Upper lobe of left lung (tissue), 6 donors: ENCODE data around the gene EPC1. TPM values are rescaled to one million over a fixed set of nuclear protein-coding genes. Genes with fewer than 3 reads are reported as not detected.
A peak's percentile ranks its signal among the peaks of the same experiment; 100 is the strongest.

Experiments used
- ATAC-seq, 2 donors: fragments of 200-7000 bp; cut with Tn5 transposase; one replicate each; pipeline ENCODE4 v1.9.1; 2022; ENCODE audit warnings: mild to moderate bottlenecking in 2 of 2, moderate library complexity in 2 of 2; ENCODE audit not compliant: low FRiP score in 2 of 2
- DNase-seq, 2 donors: peaks; one replicate each; pipeline ENCODE4 v3.0.0-alpha.2; 2019 to 2020
- H3K27ac ChIP-seq, 4 donors: fragments of 200-600 bp; sonication (generic); one replicate each; pipeline ENCODE4 v1.5.1; 2016 to 2019
- H3K27me3 ChIP-seq, 4 donors: fragments of 200-600 bp; sonication (generic); one replicate each; pipeline ENCODE4 v1.5.1; 2017 to 2019
- H3K36me3 ChIP-seq, 4 donors: fragments of 200-600 bp; sonication (generic); one replicate each; pipeline ENCODE4 v1.5.1; 2016 to 2019
- H3K4me1 ChIP-seq, 4 donors: fragments of 200-600 bp; sonication (generic); one replicate each; pipeline ENCODE4 v1.5.1; 2018 to 2019
- H3K4me3 ChIP-seq, 4 donors: fragments of 200-600 bp; sonication (generic); one replicate each; pipeline ENCODE4 v1.5.1; 2017 to 2019; ENCODE audit warnings: mild to moderate bottlenecking in 2 of 4, moderate library complexity in 1 of 4
- H3K9me3 ChIP-seq, 4 donors: fragments of 200-600 bp; sonication (generic); one replicate each; pipeline ENCODE4 v1.5.1; 2018 to 2019
- CTCF ChIP-seq, 6 experiments: fragments of 450-650 bp in 4 of 6; fragments of 200-600 bp in 2 of 6; sonication (generic) in 2 of 6; IDR thresholded peaks; one replicate each; pipeline ENCODE4 v1.5.1; 2016 to 2019; ENCODE audit warnings: antibody characterized with exemption in 6 of 6
- EP300 ChIP-seq, 4 donors: sonication (generic); formaldehyde crosslinking; IDR thresholded peaks; one replicate each; pipeline ENCODE4 v1.5.1; 2017; ENCODE audit warnings: antibody characterized with exemption in 4 of 4, control low read depth in 2 of 4
- POLR2A ChIP-seq, 4 donors: fragments of 450-650 bp; IDR thresholded peaks; one replicate each; pipeline ENCODE4 v1.5.1; 2016 to 2017; ENCODE audit warnings: antibody characterized with exemption in 4 of 4, mild to moderate bottlenecking in 2 of 4
- POLR2AphosphoS5 ChIP-seq, 2 donors: sonication (generic); formaldehyde crosslinking; IDR thresholded peaks; one replicate each; pipeline ENCODE4 v1.5.1; 2017; ENCODE audit warnings: antibody characterized with exemption in 2 of 2
- WGBS, 2 donors: methylation state at CpG; one replicate each; pipeline ENCODE4 v1.1.5; 2017 to 2018; 5-methylcytosine and 5-hydroxymethylcytosine counted together
- total RNA-seq, 6 donors: library from RNA; depleted of rRNA in 4 of 6; stranded (reverse); fragments of >200 nt in 4 of 6; gene quantifications; one replicate each; pipeline versions ENCODE4 v1.1.0 to v1.2.1, GENCODE V29; 2016 to 2021
- donor health status: DM: no; HTN: no; CAD: no; lungs with moderate emphysema.
- donor health status: DM: no; HTN: yes; CAD: no; lungs with severe emphysema.

The EPC1 gene
- total RNA-seq, 6 donors from 2014 or later = 26.2 to 82.8 (median 36.7) TPM

- Histone ChIP-seq H3K4me1 (peaks cover 0 to 11% (median 7%) of the 10 kb centered on the region in 4 donors), H3K27ac (no peak overlapping the region), H3K27me3 (no peaks in the 10 kb centered on the region), H3K4me3 (no peak overlapping the region), H3K36me3 (no peaks in the 10 kb centered on the region), H3K9me3 (no peaks in the 10 kb centered on the region)
- TF ChIP-seq EP300 (IDR thresholded peaks at IDR 0.05) = no peak
- TF ChIP-seq CTCF (IDR thresholded peaks at IDR 0.05) = no peak
- TF ChIP-seq POLR2AphosphoS5 (IDR thresholded peaks at IDR 0.05) = no peak
- TF ChIP-seq POLR2A (IDR thresholded peaks at IDR 0.05) = no peak
- ATAC-seq (no peak), DNase-seq (no peak)
- 62 to 64% methylated on average over 6 of the region's 6 CpGs for WGBS, 2 donors
Observed at GRCh38 chr10:32388258-32389027, 41.5 kb upstream of the EPC1 start.

GRCh38 chr10:32386623-32387260 is 39.8 kb upstream of the EPC1 start:
- 69 to 72% methylated on average over 7 of the region's 7 CpGs for WGBS, 2 donors
- Histone ChIP-seq H3K9me3 (no peaks in the 10 kb centered on the region), H3K27ac (no peak overlapping the region), H3K27me3 (no peaks in the 10 kb centered on the region), H3K36me3 (no peaks in the 10 kb centered on the region), H3K4me3 (no peak overlapping the region), H3K4me1 (peaks cover 0 to 11% (median 7%) of the 10 kb centered on the region in 4 donors)
- ATAC-seq (no peak), DNase-seq (no peak)
- TF ChIP-seq POLR2A (IDR thresholded peaks at IDR 0.05) = no peak
- no peak for TF ChIP-seq POLR2AphosphoS5 (IDR thresholded peaks at IDR 0.05)
- TF ChIP-seq EP300 (IDR thresholded peaks at IDR 0.05) = no peak
- no peak for TF ChIP-seq CTCF (IDR thresholded peaks at IDR 0.05)

- Histone ChIP-seq H3K4me3 (no peak overlapping the region), H3K36me3 (no peaks in the 10 kb centered on the region), H3K27me3 (no peaks in the 10 kb centered on the region), H3K4me1 (peaks cover 0 to 11% (median 7%) of the 10 kb centered on the region in 4 donors), H3K9me3 (no peaks in the 10 kb centered on the region), H3K27ac (no peak overlapping the region)
- TF ChIP-seq POLR2A (IDR thresholded peaks at IDR 0.05) (no peak), CTCF (IDR thresholded peaks at IDR 0.05) (no peak), POLR2AphosphoS5 (IDR thresholded peaks at IDR 0.05) (no peak), EP300 (IDR thresholded peaks at IDR 0.05) (no peak)
- WGBS, 2 donors = 82 to 84% methylated on average over 4 of the region's 4 CpGs
- ATAC-seq = no peak
- no peak for DNase-seq
Observed at GRCh38 chr10:32384171-32384570, 37.2 kb upstream of the EPC1 start.

- no peak for DNase-seq
- peak overlapping the region in 1 of 4 donors; percentile 35 for H3K27ac ChIP-seq
- no peaks in the 10 kb centered on the region for H3K9me3 ChIP-seq
- no peaks in the 10 kb centered on the region for H3K36me3 ChIP-seq
- peaks cover 3 to 7% (median 3%) of the 10 kb centered on the region in 4 donors for H3K4me1 ChIP-seq
- 45 to 77% methylated on average over 3 of the region's 3 CpGs for WGBS, 2 donors
- ATAC-seq = no peak
- H3K4me3 ChIP-seq = no peak overlapping the region
- TF ChIP-seq POLR2AphosphoS5 (IDR thresholded peaks at IDR 0.05) (no peak), EP300 (IDR thresholded peaks at IDR 0.05) (no peak), CTCF (IDR thresholded peaks at IDR 0.05) (no peak), POLR2A (IDR thresholded peaks at IDR 0.05) (no peak)
- no peaks in the 10 kb centered on the region for H3K27me3 ChIP-seq
Observed at GRCh38 chr10:32381165-32381564, 34.2 kb upstream of the EPC1 start.
